ENCODE measurements around the gene CENPS.
"Not testable (repeated sequence)": the region's sequence is repeated elsewhere in the genome, so short reads cannot be mapped to it uniquely, and the experiment has no call there.

CENPS gene

GRCh38 chr1:10419351-10419750 lies 10.9 kb upstream of the CENPS start:
- no peak for DNase-seq (ENCODE audit: low read depth)

GRCh38 chr1:10421637-10422036 lies 8.6 kb upstream of the CENPS start:
- DNase-seq (ENCODE audit: low read depth) = no peak

GRCh38 chr1:10424034-10424433 lies 6.2 kb upstream of the CENPS start:
- DNase-seq (ENCODE audit: low read depth) = no peak

GRCh38 chr1:10424651-10425050 lies 5.6 kb upstream of the CENPS start:
- no peak for DNase-seq (ENCODE audit: low read depth)

- not testable (repeated sequence) for DNase-seq (ENCODE audit: low read depth)
Measured at GRCh38 chr1:10425826-10426534, 4.3 kb upstream of the CENPS start.

GRCh38 chr1:10426535-10426848 lies 3.7 kb upstream of the CENPS start:
- DNase-seq (ENCODE audit: low read depth) = not testable (repeated sequence)

GRCh38 chr1:10428984-10429383 lies 1.2 kb upstream of the CENPS start:
- no peak for DNase-seq (ENCODE audit: low read depth)

- no peak for DNase-seq (ENCODE audit: low read depth)
Measured at GRCh38 chr1:10429868-10430215, 391 bp upstream of the CENPS start.

GRCh38 chr1:10431070-10431730 lies 967 bp downstream of the CENPS start:
- DNase-seq (ENCODE audit: low read depth) = no peak

GRCh38 chr1:10432910-10433700 lies 2.9 kb downstream of the CENPS start:
- no peak for DNase-seq (ENCODE audit: low read depth)

GRCh38 chr1:10433790-10434189 lies 3.6 kb downstream of the CENPS start:
- no peak for DNase-seq (ENCODE audit: low read depth)

GRCh38 chr1:10434590-10434989 lies 4.4 kb downstream of the CENPS start:
- DNase-seq (ENCODE audit: low read depth) = no peak

- DNase-seq (ENCODE audit: low read depth) = no peak
Measured at GRCh38 chr1:10437052-10437451, 6.8 kb downstream of the CENPS start.

GRCh38 chr1:10438677-10439163 lies 8.5 kb downstream of the CENPS start:
- DNase-seq (ENCODE audit: low read depth) = no peak

- no peak for DNase-seq (ENCODE audit: low read depth)
Measured at GRCh38 chr1:10440305-10440704, 10.1 kb downstream of the CENPS start.

GRCh38 chr1:10440794-10441193 lies 10.6 kb downstream of the CENPS start:
- DNase-seq (ENCODE audit: low read depth) = no peak

- DNase-seq (ENCODE audit: low read depth) = no peak
Measured at GRCh38 chr1:10444248-10444647, 14.0 kb downstream of the CENPS start.

- DNase-seq (ENCODE audit: low read depth) = no peak
Measured at GRCh38 chr1:10444795-10445397, 14.7 kb downstream of the CENPS start.

- no peak for DNase-seq (ENCODE audit: low read depth)
Measured at GRCh38 chr1:10446790-10447422, 16.7 kb downstream of the CENPS start.

GRCh38 chr1:10449751-10450150 lies 19.5 kb downstream of the CENPS start, which contains the start of gene CORT:
CORT (plus strand) TSS chr1:10450031; CDS start chr1:10450224, 193 bp downstream.
- no peak for DNase-seq (ENCODE audit: low read depth)

- no peak for DNase-seq (ENCODE audit: low read depth)
Measured at GRCh38 chr1:10450156-10450814, 20.1 kb downstream of the CENPS start.

GRCh38 chr1:10450836-10451235 lies 20.6 kb downstream of the CENPS start:
- DNase-seq (ENCODE audit: low read depth) = no peak

All from stimulated activated CD8-positive, alpha-beta memory T cell treated with anti-CD3 and anti-CD28 coated beads, Interleukin-15, amount 100 ng/mL, for 1 hour (primary cell).